SK-N-SH (cell line): Measurements from ENCODE around the gene SMAD7. TPM values are rescaled to one million over a fixed set of nuclear protein-coding genes. Genes with fewer than 3 reads are reported as not detected.

Source experiments
- CTCF ChIA-PET: fragments of 300-600, 350-600 bp; formaldehyde crosslinking; extraction: SDS; loops from one replicate; lab custom pipeline; 2021; lab: Yijun Ruan, JAX
- POLR2A ChIA-PET: fragments of 350-600 bp; sonication (Branson Sonifier 250); formaldehyde crosslinking; extraction: SDS; loops from one replicate; lab custom pipeline; 2020; ENCODE audit warnings: antibody characterized with exemption, inconsistent platforms; lab: Yijun Ruan, JAX
- DNase-seq: peaks from one replicate; pipeline ENCODE4 v3.0.0; 2012
- H2AFZ ChIP-seq: fragments of 200-600 bp; sonication (generic); 2 replicates; pipeline ENCODE4 v1.8.1; 2016; ENCODE audit warnings: antibody characterized with exemption, mild to moderate bottlenecking, low read depth
- H3F3A ChIP-seq: fragments of 200-600 bp; sonication (generic); replicated peaks from 2 replicates; pipeline ENCODE3; 2016; ENCODE audit warnings: antibody characterized with exemption, mild to moderate bottlenecking; ENCODE audit not compliant: insufficient read depth
- H3K27ac ChIP-seq, 2 experiments: fragments of 200-500 bp in 1 of 2; fragments of 200-600 bp in 1 of 2; sonication (Bioruptor generic) in 1 of 2; sonication (generic), shearing (Covaris generic) in 1 of 2; 2 replicates each; pipeline versions ENCODE4 v1.5.1 to v1.6.1; 2014 to 2016; ENCODE audit warnings: low read depth in 2 of 2, inconsistent platforms in 1 of 2, low read length in 1 of 2, mild to moderate bottlenecking in 1 of 2, mixed read lengths in 1 of 2
- H3K27me3 ChIP-seq: fragments of 200-600 bp; sonication (generic), shearing (Covaris generic); 2 replicates; pipeline ENCODE4 v1.6.1; 2016; ENCODE audit warnings: mixed run types; ENCODE audit not compliant: insufficient read depth
- H3K36me3 ChIP-seq, 2 experiments: fragments of 200-500 bp in 1 of 2; fragments of 200-600 bp in 1 of 2; sonication (Bioruptor generic) in 1 of 2; sonication (generic) in 1 of 2; replicated peaks in 1 of 2; 2 replicates each; pipeline versions ENCODE3 to v1.5.1; 2014 to 2016; ENCODE audit warnings: low read length in 1 of 2, mild to moderate bottlenecking in 1 of 2; ENCODE audit not compliant: insufficient read depth in 2 of 2, control insufficient read depth in 1 of 2
- H3K4me1 ChIP-seq, 2 experiments: fragments of 200-500 bp in 1 of 2; fragments of 200-600 bp in 1 of 2; sonication (Bioruptor generic) in 1 of 2; sonication (generic), shearing (Covaris generic) in 1 of 2; 2 replicates each; pipeline versions ENCODE4 v1.5.1 to v1.6.1; 2014 to 2016; ENCODE audit warnings: low read depth in 1 of 2, low read length in 1 of 2, mixed run types in 1 of 2; ENCODE audit not compliant: insufficient read depth in 2 of 2, control insufficient read depth in 1 of 2
- H3K4me2 ChIP-seq: fragments of 200-600 bp; sonication (generic), shearing (Covaris generic); 2 replicates; pipeline ENCODE4 v1.6.1; 2017; ENCODE audit warnings: mixed run types
- H3K4me3 ChIP-seq, 2 experiments: fragments of 200-500 bp in 1 of 2; fragments of 200-600 bp in 1 of 2; sonication (Bioruptor generic) in 1 of 2; sonication (generic), shearing (Covaris generic) in 1 of 2; 2 replicates each; pipeline versions ENCODE4 v1.5.1 to v1.8.1; 2014 to 2016; ENCODE audit warnings: low read depth in 2 of 2, inconsistent platforms in 1 of 2, low read length in 1 of 2, mild to moderate bottlenecking in 1 of 2, mixed read lengths in 1 of 2, moderate library complexity in 1 of 2
- H3K79me2 ChIP-seq: fragments of 200-600 bp; sonication (generic); 2 replicates; pipeline ENCODE4 v1.8.1; 2017; ENCODE audit warnings: mild to moderate bottlenecking; ENCODE audit not compliant: insufficient read depth
- H3K9ac ChIP-seq: fragments of 200-600 bp; sonication (generic); 2 replicates; pipeline ENCODE4 v1.6.1; 2017; ENCODE audit warnings: mixed run types
- H3K9me2 ChIP-seq: fragments of 200-600 bp; sonication (generic); 2 replicates; pipeline ENCODE4 v1.6.1; 2017; ENCODE audit warnings: mixed run types
- H3K9me3 ChIP-seq: fragments of 200-600 bp; sonication (generic); 2 replicates; pipeline ENCODE4 v1.6.1; 2017; ENCODE audit warnings: mixed run types, mild to moderate bottlenecking, moderate library complexity
- H4K20me1 ChIP-seq: fragments of 200-600 bp; sonication (generic); 2 replicates; pipeline ENCODE4 v1.6.1; 2017; ENCODE audit warnings: mild to moderate bottlenecking, mixed run types; ENCODE audit not compliant: insufficient read depth
- EZH2phosphoT487 ChIP-seq: fragments of 200-600 bp; sonication (generic); IDR thresholded peaks from 2 replicates; pipeline ENCODE4 v1.6.1; 2017; ENCODE audit warnings: low read depth, mixed run types, mild to moderate bottlenecking, antibody characterized with exemption, moderate library complexity, borderline replicate concordance
- FOSL2 ChIP-seq: IDR thresholded peaks from 2 replicates; pipeline ENCODE4 v1.4.0; 2012; ENCODE audit warnings: low read depth, mild to moderate bottlenecking, moderate library complexity, borderline replicate concordance
- FOXJ3 ChIP-seq: sonication (generic); formaldehyde crosslinking; IDR thresholded peaks from 2 replicates; pipeline ENCODE4 v1.5.1; 2020; ENCODE audit warnings: mild to moderate bottlenecking, missing genetic modification reagents
- JUND ChIP-seq: IDR thresholded peaks from 2 replicates; pipeline ENCODE4 v1.4.0; 2012
- MAX ChIP-seq: IDR thresholded peaks from 2 replicates; pipeline ENCODE4 v1.4.0; 2012; ENCODE audit warnings: low read depth
- MEF2A ChIP-seq: IDR thresholded peaks from 2 replicates; pipeline ENCODE4 v1.4.0; 2012; ENCODE audit warnings: low read depth, borderline replicate concordance
- MXI1 ChIP-seq: IDR thresholded peaks from 2 replicates; pipeline ENCODE4 v1.6.1; 2012; ENCODE audit warnings: mild to moderate bottlenecking, low read depth, low read length, improper control_type of control experiment
- NRF1 ChIP-seq: IDR thresholded peaks from 2 replicates; pipeline ENCODE4 v1.6.1; 2012; ENCODE audit warnings: low read depth, mild to moderate bottlenecking, low read length
- RAD21 ChIP-seq: IDR thresholded peaks from 2 replicates; pipeline ENCODE4 v1.6.1; 2012; ENCODE audit warnings: mild to moderate bottlenecking, low read length
- RCOR1 ChIP-seq: fragments of 150-350 bp; IDR thresholded peaks from 2 replicates; pipeline ENCODE4 v1.6.1; 2017; ENCODE audit warnings: antibody characterized with exemption, low read length
- REST ChIP-seq: IDR thresholded peaks from 2 replicates; pipeline ENCODE4 v1.6.1; 2012; ENCODE audit warnings: mild to moderate bottlenecking, low read depth, low read length, moderate library complexity
- RFX5 ChIP-seq: IDR thresholded peaks from 2 replicates; pipeline ENCODE4 v1.6.1; 2012; ENCODE audit warnings: mild to moderate bottlenecking, improper control_type of control experiment, low read length
- RXRA ChIP-seq: IDR thresholded peaks from 2 replicates; pipeline ENCODE4 v1.4.0; 2012; ENCODE audit warnings: low read depth, mild to moderate bottlenecking, borderline replicate concordance
- SIN3A ChIP-seq: IDR thresholded peaks from 2 replicates; pipeline ENCODE4 v1.6.1; 2012; ENCODE audit warnings: low read depth, mild to moderate bottlenecking, low read length, moderate library complexity, borderline replicate concordance
- TAF1 ChIP-seq: IDR thresholded peaks from 2 replicates; pipeline ENCODE4 v1.6.1; 2012; ENCODE audit warnings: low read depth, mild to moderate bottlenecking, low read length, moderate library complexity, borderline replicate concordance
- TEAD4 ChIP-seq: IDR thresholded peaks from 2 replicates; pipeline ENCODE4 v1.4.0; 2012; ENCODE audit warnings: mild to moderate bottlenecking, borderline replicate concordance; ENCODE audit not compliant: insufficient read depth
- USF2 ChIP-seq: fragments of 150-350 bp; IDR thresholded peaks from 2 replicates; pipeline ENCODE4 v1.6.1; 2017; ENCODE audit warnings: antibody characterized with exemption, low read length, low read depth, borderline replicate concordance
- ZBTB33 ChIP-seq: IDR thresholded peaks from 2 replicates; pipeline ENCODE4 v1.4.0; 2012; ENCODE audit warnings: low read depth, borderline replicate concordance
- WGBS: methylation state at CpG from one replicate; pipeline ENCODE4 v1.1.6; 2017; ENCODE audit warnings: low lambda C conversion rate; 5-methylcytosine and 5-hydroxymethylcytosine counted together
- polyA plus RNA-seq, 3 experiments: library from polyadenylated mRNA; depleted of rRNA; stranded (reverse); fragments of >200 nt; gene quantifications; 2 replicates each; pipeline ENCODE4 v1.2.3, GENCODE V29; 2012
- TF ChIP-seq, protein P1 (sequence below): fragments of 200-600 bp; sonication (generic); IDR thresholded peaks from 2 replicates; pipeline ENCODE4 v1.6.1; 2017; ENCODE audit warnings: antibody characterized with exemption, mild to moderate bottlenecking, moderate library complexity
- TF ChIP-seq, protein P2 (sequence below): IDR thresholded peaks from 2 replicates; pipeline ENCODE4; 2012

The SMAD7 gene
- polyA plus RNA-seq, 1 of the 3 experiments (the other 2 are of a cell fraction), result 20.0 TPM

- Histone ChIP-seq H3K9me2 (no peaks in the 10 kb centered on the region), H3K4me2 (no peak overlapping the region), H3K4me3 (no peak overlapping the region), H3F3A (no peaks in the 10 kb centered on the region), H3K4me1 (peaks cover 0 to 18% of the 10 kb centered on the region in 2 experiments; a peak in 1 of 4 replicates), H3K27me3 (no peaks in the 10 kb centered on the region), H3K9me3 (no peaks in the 10 kb centered on the region), H3K9ac (no peak overlapping the region), H2AFZ (no peak overlapping the region), H3K79me2 (no peaks in the 10 kb centered on the region), H4K20me1 (no peaks in the 10 kb centered on the region), H3K36me3 (no peaks in the 10 kb centered on the region), H3K27ac (no peak overlapping the region)
- ChIA-PET POLR2A (no interaction called here), CTCF (no interaction called here)
- no peak for DNase-seq
- no peak for TF ChIP-seq MXI1
- TF ChIP-seq, protein P1, sequence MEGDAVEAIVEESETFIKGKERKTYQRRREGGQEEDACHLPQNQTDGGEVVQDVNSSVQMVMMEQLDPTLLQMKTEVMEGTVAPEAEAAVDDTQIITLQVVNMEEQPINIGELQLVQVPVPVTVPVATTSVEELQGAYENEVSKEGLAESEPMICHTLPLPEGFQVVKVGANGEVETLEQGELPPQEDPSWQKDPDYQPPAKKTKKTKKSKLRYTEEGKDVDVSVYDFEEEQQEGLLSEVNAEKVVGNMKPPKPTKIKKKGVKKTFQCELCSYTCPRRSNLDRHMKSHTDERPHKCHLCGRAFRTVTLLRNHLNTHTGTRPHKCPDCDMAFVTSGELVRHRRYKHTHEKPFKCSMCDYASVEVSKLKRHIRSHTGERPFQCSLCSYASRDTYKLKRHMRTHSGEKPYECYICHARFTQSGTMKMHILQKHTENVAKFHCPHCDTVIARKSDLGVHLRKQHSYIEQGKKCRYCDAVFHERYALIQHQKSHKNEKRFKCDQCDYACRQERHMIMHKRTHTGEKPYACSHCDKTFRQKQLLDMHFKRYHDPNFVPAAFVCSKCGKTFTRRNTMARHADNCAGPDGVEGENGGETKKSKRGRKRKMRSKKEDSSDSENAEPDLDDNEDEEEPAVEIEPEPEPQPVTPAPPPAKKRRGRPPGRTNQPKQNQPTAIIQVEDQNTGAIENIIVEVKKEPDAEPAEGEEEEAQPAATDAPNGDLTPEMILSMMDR, result no peak
- TF ChIP-seq REST, result no peak
- TF ChIP-seq MEF2A, result no peak
- TF ChIP-seq MAX, result no peak
- TF ChIP-seq JUND, result no peak
- no peak for TF ChIP-seq TEAD4
- TF ChIP-seq, protein P2, sequence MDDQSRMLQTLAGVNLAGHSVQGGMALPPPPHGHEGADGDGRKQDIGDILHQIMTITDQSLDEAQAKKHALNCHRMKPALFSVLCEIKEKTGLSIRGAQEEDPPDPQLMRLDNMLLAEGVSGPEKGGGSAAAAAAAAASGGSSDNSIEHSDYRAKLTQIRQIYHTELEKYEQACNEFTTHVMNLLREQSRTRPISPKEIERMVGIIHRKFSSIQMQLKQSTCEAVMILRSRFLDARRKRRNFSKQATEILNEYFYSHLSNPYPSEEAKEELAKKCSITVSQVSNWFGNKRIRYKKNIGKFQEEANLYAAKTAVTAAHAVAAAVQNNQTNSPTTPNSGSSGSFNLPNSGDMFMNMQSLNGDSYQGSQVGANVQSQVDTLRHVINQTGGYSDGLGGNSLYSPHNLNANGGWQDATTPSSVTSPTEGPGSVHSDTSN, result no peak
- TF ChIP-seq RCOR1, result no peak
- no peak for TF ChIP-seq RAD21
- TF ChIP-seq RXRA, result no peak
- no peak for TF ChIP-seq EZH2phosphoT487
- no peak for TF ChIP-seq NRF1
- no peak for TF ChIP-seq TAF1
- no peak for TF ChIP-seq USF2
- no peak for TF ChIP-seq FOXJ3 (CRISPR knock-in tag)
- no peak for TF ChIP-seq FOSL2
- no peak for TF ChIP-seq ZBTB33
- TF ChIP-seq RFX5, result no peak
- TF ChIP-seq SIN3A, result no peak
- 88% methylated on average over 4 of the region's 4 CpGs for WGBS
Measured at GRCh38 chr18:48884771-48885170, 66.0 kb downstream of the SMAD7 start.
